Nephron progenitor cell (in vitro differentiated cells): ENCODE results near the gene PODN.

ENCODE experiments used
- DNase-seq: peaks from one replicate; pipeline ENCODE4 v3.0.0; 2021
- H3K27ac Mint-ChIP-seq: 2 replicates; pipeline ENCODE4 v1.8.0; 2021; ENCODE audit warnings: mild to moderate bottlenecking, moderate library complexity, mixed read lengths
- H3K27me3 Mint-ChIP-seq: 2 replicates; pipeline ENCODE4 v1.8.0; 2021; ENCODE audit warnings: mild to moderate bottlenecking, low read depth, mixed read lengths; ENCODE audit not compliant: poor library complexity
- H3K36me3 Mint-ChIP-seq: 2 replicates; pipeline ENCODE4 v1.8.0; 2021; ENCODE audit warnings: low read depth, mixed read lengths
- H3K4me1 Mint-ChIP-seq: 2 replicates; pipeline ENCODE4 v1.8.0; 2021; ENCODE audit warnings: mixed read lengths
- H3K4me3 Mint-ChIP-seq: 2 replicates; pipeline ENCODE4 v1.8.0; 2021; ENCODE audit warnings: mild to moderate bottlenecking, moderate library complexity, mixed read lengths
- H3K9me3 Mint-ChIP-seq: 2 replicates; pipeline ENCODE4 v1.8.0; 2021; ENCODE audit warnings: mild to moderate bottlenecking, moderate library complexity, mixed read lengths
- TF ChIP-seq, protein P1 (sequence below): fragments of 200-600 bp; sonication (generic); IDR thresholded peaks from 2 replicates; pipeline ENCODE4 v1.5.0; 2021; ENCODE audit warnings: antibody characterized with exemption

The PODN gene

DNA sequence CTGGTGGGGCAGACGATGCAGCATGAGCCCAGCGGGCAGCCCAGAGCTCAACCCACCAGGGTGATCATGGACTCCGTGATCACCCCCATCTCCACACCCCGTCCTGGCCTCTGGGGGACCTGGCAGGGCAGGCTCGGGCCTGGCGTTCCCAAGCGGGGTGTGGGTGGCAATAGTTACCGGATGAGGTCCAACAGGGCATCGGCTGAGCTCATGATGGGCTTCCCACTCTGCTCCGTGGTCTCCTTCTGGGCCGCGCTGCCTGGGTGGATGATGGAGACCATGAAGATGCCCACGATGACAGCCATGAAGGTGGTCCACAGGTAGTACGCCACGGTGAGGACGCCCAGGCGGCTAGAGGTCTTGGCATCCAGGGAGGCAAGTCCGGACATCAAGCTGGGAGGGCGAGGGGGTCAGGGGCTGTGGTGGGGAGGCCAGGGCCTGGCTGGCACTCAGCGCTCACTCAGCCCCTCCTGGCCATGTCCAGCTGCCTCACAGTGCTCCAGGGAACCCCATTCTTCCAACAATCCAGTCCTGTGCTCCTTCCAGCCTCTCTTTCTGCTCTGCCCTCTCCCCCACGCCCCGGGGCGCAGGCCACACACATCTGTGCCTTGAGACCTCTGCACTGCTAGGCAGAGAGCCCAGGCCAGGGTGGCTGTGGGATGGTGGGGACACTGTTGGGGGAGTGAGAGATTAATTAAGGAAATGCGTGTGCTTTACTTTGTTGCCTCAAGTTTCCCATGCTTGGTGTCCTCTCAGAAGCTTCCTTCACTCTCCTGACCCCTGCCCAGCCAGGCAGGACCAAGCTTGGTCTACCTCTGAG lies 52.8 kb downstream of the PODN start:
- TF ChIP-seq, protein P1, sequence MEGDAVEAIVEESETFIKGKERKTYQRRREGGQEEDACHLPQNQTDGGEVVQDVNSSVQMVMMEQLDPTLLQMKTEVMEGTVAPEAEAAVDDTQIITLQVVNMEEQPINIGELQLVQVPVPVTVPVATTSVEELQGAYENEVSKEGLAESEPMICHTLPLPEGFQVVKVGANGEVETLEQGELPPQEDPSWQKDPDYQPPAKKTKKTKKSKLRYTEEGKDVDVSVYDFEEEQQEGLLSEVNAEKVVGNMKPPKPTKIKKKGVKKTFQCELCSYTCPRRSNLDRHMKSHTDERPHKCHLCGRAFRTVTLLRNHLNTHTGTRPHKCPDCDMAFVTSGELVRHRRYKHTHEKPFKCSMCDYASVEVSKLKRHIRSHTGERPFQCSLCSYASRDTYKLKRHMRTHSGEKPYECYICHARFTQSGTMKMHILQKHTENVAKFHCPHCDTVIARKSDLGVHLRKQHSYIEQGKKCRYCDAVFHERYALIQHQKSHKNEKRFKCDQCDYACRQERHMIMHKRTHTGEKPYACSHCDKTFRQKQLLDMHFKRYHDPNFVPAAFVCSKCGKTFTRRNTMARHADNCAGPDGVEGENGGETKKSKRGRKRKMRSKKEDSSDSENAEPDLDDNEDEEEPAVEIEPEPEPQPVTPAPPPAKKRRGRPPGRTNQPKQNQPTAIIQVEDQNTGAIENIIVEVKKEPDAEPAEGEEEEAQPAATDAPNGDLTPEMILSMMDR: no peak
- Mint-ChIP-seq H3K27me3 (peaks cover 10% of the 10 kb centered on the region), H3K36me3 (no peaks in the 10 kb centered on the region), H3K4me3 (no peak overlapping the region), H3K27ac (peak overlapping the region; percentile 45), H3K9me3 (no peaks in the 10 kb centered on the region), H3K4me1 (peaks cover 54% of the 10 kb centered on the region)
- DNase-seq: no peak

DNA sequence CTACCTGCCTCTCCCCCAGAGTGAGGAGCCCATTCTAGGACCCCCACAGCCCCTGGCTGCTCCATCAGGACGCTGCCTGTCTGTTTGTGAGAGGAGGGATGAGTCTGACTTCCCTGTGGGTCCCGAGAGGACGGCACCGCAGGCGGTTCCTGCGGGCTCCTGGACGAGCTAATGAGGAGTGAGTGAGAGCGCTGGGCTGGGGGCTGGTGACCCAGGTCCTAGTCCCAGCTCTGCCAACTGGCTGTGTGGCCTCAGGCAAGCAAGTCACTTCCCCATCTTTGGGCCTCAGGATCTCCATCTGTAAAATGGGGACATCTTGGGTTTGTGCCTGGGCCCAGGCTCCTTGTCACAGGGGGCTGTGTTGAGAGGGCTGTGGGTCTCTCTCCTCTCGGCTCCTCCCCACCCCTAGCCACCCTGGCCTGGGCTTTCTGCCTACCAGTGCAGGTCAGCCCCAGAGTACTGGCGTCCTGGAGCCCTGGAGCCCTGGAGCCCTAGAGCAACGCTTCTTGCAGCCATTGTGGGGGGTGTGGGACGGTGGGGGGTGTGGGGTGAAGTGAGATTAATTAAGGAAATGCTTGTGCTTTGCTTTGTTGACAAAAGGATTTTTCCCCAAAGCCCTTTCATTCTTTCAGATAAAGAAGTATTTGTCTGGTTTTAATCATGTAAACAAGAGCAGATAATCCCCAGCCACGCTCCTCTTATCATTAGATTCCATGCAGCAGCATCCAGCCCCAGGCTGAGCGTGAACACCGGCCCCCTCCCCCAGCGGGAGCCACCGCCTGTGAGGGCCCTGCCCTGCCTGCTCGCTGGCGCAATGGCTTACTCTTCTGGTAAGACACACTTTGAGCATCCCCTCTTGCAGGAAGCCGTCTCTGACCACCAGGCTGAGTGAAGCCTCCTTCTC lies 53.6 kb downstream of the PODN start:
- TF ChIP-seq, protein P1: no peak
- peak; percentile 33 for DNase-seq
- no peak overlapping the region for H3K4me3 Mint-ChIP-seq
- peak overlapping the region; percentile 45 for H3K27ac Mint-ChIP-seq
- H3K9me3 Mint-ChIP-seq: no peaks in the 10 kb centered on the region
- peaks cover 54% of the 10 kb centered on the region for H3K4me1 Mint-ChIP-seq
- H3K27me3 Mint-ChIP-seq: peaks cover 11% of the 10 kb centered on the region
- H3K36me3 Mint-ChIP-seq: no peaks in the 10 kb centered on the region

DNA sequence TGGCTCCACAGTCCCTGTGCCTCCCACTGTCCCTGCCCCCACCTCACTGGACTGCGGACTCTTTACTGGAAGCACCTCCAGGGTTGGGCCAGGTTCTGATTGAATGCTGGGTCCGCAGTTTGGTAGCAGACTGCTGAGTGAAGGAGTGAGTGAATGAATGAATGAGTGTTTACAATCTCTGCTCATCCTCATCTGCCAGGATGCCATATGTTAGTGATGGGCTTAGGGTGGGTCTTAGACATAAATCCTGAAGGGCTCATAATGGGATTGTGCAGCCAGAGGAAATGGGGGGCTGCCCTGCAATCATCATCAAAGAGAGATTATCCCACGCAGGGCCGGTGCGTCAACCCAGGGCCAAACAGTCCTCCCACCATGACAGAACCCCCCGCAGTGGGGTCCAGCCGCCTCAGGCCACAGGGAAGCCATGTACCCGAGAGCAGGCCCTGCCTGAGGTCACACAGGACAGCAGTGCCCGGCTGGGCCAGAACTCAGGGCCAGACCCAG lies 54.3 kb downstream of the PODN start:
- H3K4me1 Mint-ChIP-seq: peaks cover 54% of the 10 kb centered on the region
- H3K9me3 Mint-ChIP-seq: no peaks in the 10 kb centered on the region
- TF ChIP-seq, protein P1: no peak
- H3K36me3 Mint-ChIP-seq: no peaks in the 10 kb centered on the region
- H3K27ac Mint-ChIP-seq: no peak overlapping the region
- no peak overlapping the region for H3K4me3 Mint-ChIP-seq
- DNase-seq: no peak
- peaks cover 13% of the 10 kb centered on the region for H3K27me3 Mint-ChIP-seq

DNA sequence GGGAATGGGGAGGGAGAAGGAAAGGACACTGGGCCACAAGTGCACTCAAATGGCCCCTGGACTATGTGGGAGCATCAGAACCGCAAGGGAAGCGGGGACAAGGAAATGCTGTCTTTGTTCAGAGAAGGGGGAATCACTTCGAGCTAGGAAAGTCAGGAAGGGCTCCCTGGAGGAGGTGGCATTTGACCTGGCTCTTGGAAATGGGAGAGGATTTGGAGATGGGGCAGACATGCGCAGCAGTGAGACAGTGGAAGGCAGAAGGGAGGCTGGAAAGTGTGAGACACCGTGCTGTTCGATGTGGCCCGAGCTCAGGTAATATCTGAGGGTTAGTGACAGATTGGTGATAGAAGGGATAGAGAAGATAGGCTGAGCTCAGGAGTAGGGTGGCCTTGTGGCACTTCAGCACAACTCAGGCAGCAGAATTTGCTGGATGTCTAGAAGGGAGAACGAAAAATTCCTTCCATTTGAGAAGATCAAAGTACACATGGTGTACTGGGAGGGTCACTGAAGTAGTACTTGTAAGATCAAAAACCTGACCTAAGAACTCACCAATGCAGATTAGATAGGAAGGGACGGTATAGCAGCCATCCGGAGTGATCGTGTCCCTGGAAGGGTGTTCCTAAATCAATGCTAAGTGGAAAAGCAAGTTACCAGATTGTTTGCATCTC lies 55.1 kb downstream of the PODN start:
- Mint-ChIP-seq H3K4me3 (no peak overlapping the region), H3K27me3 (peaks cover 13% of the 10 kb centered on the region), H3K27ac (no peak overlapping the region), H3K4me1 (peaks cover 54% of the 10 kb centered on the region), H3K9me3 (no peaks in the 10 kb centered on the region), H3K36me3 (no peaks in the 10 kb centered on the region)
- TF ChIP-seq, protein P1: no peak
- DNase-seq: no peak

DNA sequence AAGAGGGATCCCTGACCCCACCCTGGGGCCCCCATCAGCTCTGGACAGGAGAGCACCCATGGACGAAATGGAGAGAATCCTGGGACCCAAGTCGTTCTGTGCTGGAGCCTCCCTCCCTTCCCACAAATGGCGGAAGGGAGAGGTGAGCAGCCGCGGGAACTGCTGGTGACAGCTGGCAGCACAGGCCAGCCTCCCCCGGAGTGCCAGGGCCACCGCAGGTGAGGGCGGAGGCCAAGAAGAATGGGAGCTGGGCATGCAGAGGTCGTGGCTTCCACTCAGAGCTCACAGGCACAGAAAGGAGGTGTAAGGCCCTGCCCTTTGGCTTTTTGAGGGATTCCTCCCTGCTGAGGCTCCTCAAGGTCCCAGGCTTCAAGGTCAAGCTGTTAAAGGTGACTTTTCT lies 55.8 kb downstream of the PODN start:
- Mint-ChIP-seq H3K27me3 (peaks cover 13% of the 10 kb centered on the region), H3K9me3 (no peaks in the 10 kb centered on the region)

More for the DNA sequence above, 55.8 kb downstream of the PODN start:
- TF ChIP-seq, protein P1: no peak
- H3K27ac Mint-ChIP-seq: no peak overlapping the region
- H3K36me3 Mint-ChIP-seq: no peaks in the 10 kb centered on the region
- peaks cover 60% of the 10 kb centered on the region for H3K4me1 Mint-ChIP-seq
- no peak for DNase-seq
- H3K4me3 Mint-ChIP-seq: no peak overlapping the region
